Prostate gland (tissue), 2 donors: Measurements from ENCODE around the gene RPS3. TPM values are rescaled to one million over a fixed set of nuclear protein-coding genes. Genes with fewer than 3 reads are reported as not detected.
A peak's percentile ranks its signal among the peaks of the same experiment; 100 is the strongest.

Experiments used
- DNase-seq: peaks from one replicate; pipeline ENCODE4 v3.0.0-alpha.2; 2019; ENCODE audit warnings: low spot score
- H3K27ac ChIP-seq, 2 donors: fragments of 200-600 bp; sonication (generic); 2 replicates each; pipeline ENCODE4 v1.5.1; 2017 to 2019
- H3K27me3 ChIP-seq: fragments of 200-600 bp; sonication (generic); replicated peaks from 2 replicates; pipeline ENCODE4 v1.5.1; 2019; ENCODE audit not compliant: insufficient read depth
- H3K36me3 ChIP-seq, 2 donors: fragments of 200-600 bp; sonication (generic); 1 replicate in 1 of 2; 2 replicates in 1 of 2; pipeline versions ENCODE4 v1.5.1 to v1.8.1; 2017 to 2019
- H3K4me1 ChIP-seq: fragments of 200-600 bp; sonication (generic); replicated peaks from 2 replicates; pipeline ENCODE4 v1.5.1; 2019
- H3K4me3 ChIP-seq, 2 donors: fragments of 200-600 bp; sonication (generic); 2 replicates each; pipeline ENCODE4 v1.5.1; 2017 to 2019
- H3K9me3 ChIP-seq: fragments of 200-600 bp; sonication (generic); 2 replicates; pipeline ENCODE4 v1.5.1; 2017
- CTCF ChIP-seq, 4 experiments: fragments of 200-600 bp in 2 of 4; fragments of 450-650 bp in 2 of 4; sonication (generic) in 2 of 4; IDR thresholded peaks; 1 replicate in 3 of 4; 2 replicates in 1 of 4; pipeline ENCODE4 v1.5.1; 2016 to 2019; ENCODE audit warnings: antibody characterized with exemption in 4 of 4, mild to moderate bottlenecking in 2 of 4, moderate library complexity in 2 of 4
- POLR2A ChIP-seq: fragments of 450-650 bp; IDR thresholded peaks from one replicate; pipeline ENCODE4 v1.6.1; 2016; ENCODE audit warnings: antibody characterized with exemption, mild to moderate bottlenecking
- POLR2AphosphoS5 ChIP-seq: sonication (generic); formaldehyde crosslinking; IDR thresholded peaks from one replicate; pipeline ENCODE4 v1.6.1; 2017; ENCODE audit warnings: antibody characterized with exemption
- WGBS: methylation state at CpG from one replicate; pipeline ENCODE4 v1.1.5; 2018; 5-methylcytosine and 5-hydroxymethylcytosine counted together
- intact Hi-C: fragments of 100-400 bp; cut with DNase I; formaldehyde crosslinking; loops from one replicate; pipeline ENCODE4 v1.14.2; 2022
- total RNA-seq, 2 donors: library from RNA; depleted of rRNA; stranded (reverse); fragments of >200 nt; gene quantifications; one replicate each; pipeline ENCODE4 v1.1.0, GENCODE V29; 2016

RPS3 gene
- total RNA-seq, 2 donors from 2014 or later = 890 to 1,636 TPM

GRCh38 chr11:75429641-75429901 is 30.3 kb downstream of the RPS3 start:
- no peaks in the 10 kb centered on the region for H3K36me3 ChIP-seq
- 18% methylated on average over 20 of the region's 25 CpGs for WGBS
- no peaks in the 10 kb centered on the region for H3K9me3 ChIP-seq
- H3K4me1 ChIP-seq = peaks cover 4% of the 10 kb centered on the region
- peak overlapping the region in 1 of 2 donors; percentile 30 for H3K4me3 ChIP-seq
- peaks cover 6% of the 10 kb centered on the region for H3K27me3 ChIP-seq
- no peak overlapping the region for H3K27ac ChIP-seq
- TF ChIP-seq POLR2A (no peak), CTCF (IDR thresholded peaks at IDR 0.05) (no peak), POLR2AphosphoS5 (no peak)
- intact Hi-C loops = no loop called here
- no peak for DNase-seq

- no peak overlapping the region for H3K27ac ChIP-seq
- peaks cover 6% of the 10 kb centered on the region for H3K27me3 ChIP-seq
- intact Hi-C loops = no loop called here
- H3K36me3 ChIP-seq = no peaks in the 10 kb centered on the region
- TF ChIP-seq POLR2AphosphoS5 (no peak), CTCF (IDR thresholded peaks at IDR 0.05) (peak in 2 of 4 experiments; percentile 8 to 26)
- H3K4me3 ChIP-seq = peak overlapping the region; percentile 21 to 30
- peaks cover 4% of the 10 kb centered on the region for H3K4me1 ChIP-seq
- WGBS = under 1% methylated on average over 45 of the region's 134 CpGs
- H3K9me3 ChIP-seq = no peaks in the 10 kb centered on the region
- peak; percentile 26 for DNase-seq
Measured at GRCh38 chr11:75429902-75430713, 30.8 kb downstream of the RPS3 start.

- Histone ChIP-seq H3K4me3 (peak overlapping the region; percentile 21 to 30), H3K27ac (no peak overlapping the region), H3K4me1 (peaks cover 4% of the 10 kb centered on the region), H3K36me3 (no peaks in the 10 kb centered on the region), H3K27me3 (peaks cover 6% of the 10 kb centered on the region), H3K9me3 (no peaks in the 10 kb centered on the region)
- intact Hi-C loops = no loop called here
- no peak for TF ChIP-seq POLR2AphosphoS5
- no peak for DNase-seq
- WGBS = 17% methylated on average over 32 of the region's 32 CpGs
Measured at GRCh38 chr11:75430714-75431532, 31.6 kb downstream of the RPS3 start.

GRCh38 chr11:75431533-75432525 is 32.5 kb downstream of the RPS3 start:
- intact Hi-C loops = no loop called here
- no peak for TF ChIP-seq POLR2AphosphoS5
- no peak for TF ChIP-seq CTCF (IDR thresholded peaks at IDR 0.05)
- TF ChIP-seq POLR2A = no peak
- Histone ChIP-seq H3K36me3 (no peaks in the 10 kb centered on the region), H3K4me3 (no peak overlapping the region), H3K27ac (no peak overlapping the region), H3K27me3 (peaks cover 6% of the 10 kb centered on the region), H3K9me3 (no peaks in the 10 kb centered on the region), H3K4me1 (peaks cover 4% of the 10 kb centered on the region)
- WGBS = 54% methylated on average over 16 of the region's 16 CpGs
- DNase-seq = no peak

GRCh38 chr11:75432911-75433321 is 33.6 kb downstream of the RPS3 start, which contains the start of gene KLHL35:
TSS of gene KLHL35 (minus strand) at chr11:75433203. CDS start at chr11:75430629, 2,574 bp downstream.
- no peak for DNase-seq
- no peaks in the 10 kb centered on the region for H3K36me3 ChIP-seq
- 17% methylated on average over 14 of the region's 14 CpGs for WGBS
- H3K4me1 ChIP-seq = peaks cover 4% of the 10 kb centered on the region
- no peak for TF ChIP-seq CTCF (IDR thresholded peaks at IDR 0.05)
- TF ChIP-seq POLR2A = no peak
- no peak for TF ChIP-seq POLR2AphosphoS5
- no peak within 1 kb of the TSS for H3K4me3 ChIP-seq
- intact Hi-C loops = no loop called here
- peaks cover 6% of the 10 kb centered on the region for H3K27me3 ChIP-seq
- no peak within 1 kb of the TSS for H3K27ac ChIP-seq
- no peaks in the 10 kb centered on the region for H3K9me3 ChIP-seq
